Tibial artery (tissue), 4 donors: ENCODE results near the gene PRKCG.

Experiments
- DNase-seq, 2 donors: peaks; one replicate each; pipeline ENCODE4 v3.0.0-alpha.2; 2019
- H3K27ac ChIP-seq, 2 donors: fragments of 200-600 bp; sonication (generic) in 1 of 2; 1 replicate in 1 of 2; 2 replicates in 1 of 2; pipeline ENCODE4 v1.5.1; 2018 to 2019; ENCODE audit warnings: mild to moderate bottlenecking in 1 of 2
- H3K27me3 ChIP-seq, 2 donors: fragments of 200-600 bp; sonication (generic) in 1 of 2; one replicate each; pipeline versions ENCODE4 v1.5.1 to v1.6.0; 2016 to 2019
- H3K36me3 ChIP-seq, 3 donors: fragments of 200-600 bp; sonication (generic) in 2 of 3; one replicate each; pipeline ENCODE4 v1.5.1; 2016 to 2019; ENCODE audit warnings: mild to moderate bottlenecking in 2 of 3
- H3K4me1 ChIP-seq, 4 donors: fragments of 200-600 bp; sonication (generic) in 2 of 4; 1 replicate in 3 of 4; 2 replicates in 1 of 4; pipeline ENCODE4 v1.5.1; 2016 to 2019
- H3K4me3 ChIP-seq, 2 donors: fragments of 200-600 bp; sonication (generic) in 1 of 2; 1 replicate in 1 of 2; 2 replicates in 1 of 2; pipeline ENCODE4 v1.5.1; 2018 to 2019; ENCODE audit warnings: mild to moderate bottlenecking in 2 of 2
- H3K9me3 ChIP-seq, 3 donors: fragments of 200-600 bp; sonication (generic) in 1 of 3; one replicate each; pipeline ENCODE4 v1.5.1; 2016 to 2019
- intact Hi-C: fragments of 100-400 bp; cut with DNase I; formaldehyde crosslinking; loops from one replicate; pipeline ENCODE4 v1.15.0; 2023; ENCODE audit warnings: low total_unique reads
- TF ChIP-seq, protein P1 (sequence below), 2 experiments: fragments of 200-600 bp in 1 of 2; fragments of 450-650 bp in 1 of 2; IDR thresholded peaks; one replicate each; pipeline ENCODE4 v1.5.1; 2017 to 2019; ENCODE audit warnings: antibody characterized with exemption in 2 of 2, mild to moderate bottlenecking in 1 of 2, moderate library complexity in 1 of 2

Gene PRKCG

DNA sequence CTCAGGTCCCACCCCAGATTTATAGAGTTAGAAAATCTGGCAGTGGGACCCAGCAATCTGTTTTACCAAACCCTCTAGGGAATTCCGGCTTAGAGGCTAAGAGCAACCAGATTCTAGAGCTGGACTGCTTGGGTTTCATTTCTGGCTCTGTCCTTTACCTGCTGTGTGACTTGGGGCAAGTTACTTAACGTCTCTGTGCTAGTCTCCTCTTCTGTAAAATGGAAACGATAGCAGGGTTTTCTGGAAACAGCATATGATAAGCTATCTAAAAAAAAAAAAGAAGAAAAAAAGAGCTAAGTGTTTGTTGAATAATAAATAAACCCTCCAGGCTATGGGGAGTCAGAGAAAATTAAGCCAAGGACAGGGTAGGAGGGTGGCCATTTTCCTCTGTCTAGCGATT, 15.5 kb downstream of the PRKCG start:
- Histone ChIP-seq H3K9me3 (no peaks in the 10 kb centered on the region), H3K4me3 (no peak overlapping the region), H3K36me3 (no peaks in the 10 kb centered on the region), H3K4me1 (no peaks in the 10 kb centered on the region), H3K27me3 (peaks cover 0 to 74% of the 10 kb centered on the region in 2 donors), H3K27ac (no peak overlapping the region)
- no peak for DNase-seq
- intact Hi-C loops, result no loop called here
- TF ChIP-seq, protein P1, sequence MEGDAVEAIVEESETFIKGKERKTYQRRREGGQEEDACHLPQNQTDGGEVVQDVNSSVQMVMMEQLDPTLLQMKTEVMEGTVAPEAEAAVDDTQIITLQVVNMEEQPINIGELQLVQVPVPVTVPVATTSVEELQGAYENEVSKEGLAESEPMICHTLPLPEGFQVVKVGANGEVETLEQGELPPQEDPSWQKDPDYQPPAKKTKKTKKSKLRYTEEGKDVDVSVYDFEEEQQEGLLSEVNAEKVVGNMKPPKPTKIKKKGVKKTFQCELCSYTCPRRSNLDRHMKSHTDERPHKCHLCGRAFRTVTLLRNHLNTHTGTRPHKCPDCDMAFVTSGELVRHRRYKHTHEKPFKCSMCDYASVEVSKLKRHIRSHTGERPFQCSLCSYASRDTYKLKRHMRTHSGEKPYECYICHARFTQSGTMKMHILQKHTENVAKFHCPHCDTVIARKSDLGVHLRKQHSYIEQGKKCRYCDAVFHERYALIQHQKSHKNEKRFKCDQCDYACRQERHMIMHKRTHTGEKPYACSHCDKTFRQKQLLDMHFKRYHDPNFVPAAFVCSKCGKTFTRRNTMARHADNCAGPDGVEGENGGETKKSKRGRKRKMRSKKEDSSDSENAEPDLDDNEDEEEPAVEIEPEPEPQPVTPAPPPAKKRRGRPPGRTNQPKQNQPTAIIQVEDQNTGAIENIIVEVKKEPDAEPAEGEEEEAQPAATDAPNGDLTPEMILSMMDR (IDR thresholded peaks at IDR 0.05), result no peak

DNA sequence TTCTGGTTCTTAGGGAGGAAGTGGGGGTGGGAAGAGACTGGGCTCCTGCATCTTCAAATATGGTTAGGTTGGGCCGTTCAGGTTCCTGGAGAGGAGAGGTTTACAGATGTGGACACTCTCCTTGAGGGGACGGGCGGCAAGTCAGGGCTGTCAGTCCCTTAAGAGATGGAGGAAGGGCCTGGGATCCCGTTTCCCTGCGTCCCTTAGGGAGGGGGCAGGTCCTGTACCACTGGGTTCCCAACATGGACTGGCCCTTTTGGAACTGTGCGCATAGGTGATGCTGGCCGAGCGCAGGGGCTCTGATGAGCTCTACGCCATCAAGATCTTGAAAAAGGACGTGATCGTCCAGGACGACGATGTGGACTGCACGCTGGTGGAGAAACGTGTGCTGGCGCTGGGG, 16.2 kb downstream of the PRKCG start:
- no peak overlapping the region for H3K4me3 ChIP-seq
- intact Hi-C loops, result no loop called here
- TF ChIP-seq, protein P1 (IDR thresholded peaks at IDR 0.05), result no peak
- H3K27ac ChIP-seq, result no peak overlapping the region
- DNase-seq, result no peak
- H3K36me3 ChIP-seq, result no peaks in the 10 kb centered on the region
- peaks cover 0 to 70% of the 10 kb centered on the region in 2 donors for H3K27me3 ChIP-seq
- no peaks in the 10 kb centered on the region for H3K4me1 ChIP-seq
- no peaks in the 10 kb centered on the region for H3K9me3 ChIP-seq

DNA sequence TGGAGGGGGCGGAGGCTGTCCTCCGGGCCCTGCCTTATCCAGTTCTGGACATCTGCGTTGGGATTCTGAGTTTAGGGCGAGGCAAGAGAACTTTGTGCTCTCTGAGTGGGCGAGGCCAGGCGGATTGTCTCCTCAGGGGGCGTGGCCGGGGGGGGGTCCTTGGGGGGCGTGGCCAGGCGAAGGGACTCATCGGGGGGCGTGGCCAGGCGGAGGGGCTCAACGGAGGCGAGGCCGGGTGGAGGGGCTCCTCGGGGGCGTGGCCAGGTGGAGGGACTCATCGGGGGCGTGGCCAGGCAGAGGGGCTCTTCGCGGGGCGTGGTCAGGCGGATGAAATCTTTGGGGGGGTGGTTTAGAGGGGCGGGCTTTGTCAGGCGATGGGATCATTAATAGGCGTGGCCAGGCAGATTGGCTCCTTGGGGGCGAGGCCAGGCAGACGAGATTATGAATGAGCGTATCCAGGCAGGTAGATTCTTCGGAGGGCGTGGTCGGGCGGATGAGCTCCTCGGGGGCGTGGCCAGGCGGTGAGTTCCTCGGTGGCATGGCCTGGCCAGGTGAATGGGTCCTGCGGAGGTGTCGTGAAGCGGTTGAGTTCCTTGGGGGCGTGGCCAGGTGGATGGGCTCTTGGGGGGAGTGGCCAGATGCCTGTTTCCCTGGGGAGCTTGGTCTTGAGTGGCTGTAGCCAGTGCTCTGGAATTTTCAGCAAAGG, 16.8 kb downstream of the PRKCG start:
- TF ChIP-seq, protein P1 (IDR thresholded peaks at IDR 0.05), result no peak
- Histone ChIP-seq H3K27ac (no peak overlapping the region), H3K9me3 (no peaks in the 10 kb centered on the region), H3K4me1 (no peaks in the 10 kb centered on the region), H3K4me3 (no peak overlapping the region), H3K36me3 (no peaks in the 10 kb centered on the region), H3K27me3 (peaks cover 0 to 73% of the 10 kb centered on the region in 2 donors)
- intact Hi-C loops, result no loop called here
- no peak for DNase-seq

DNA sequence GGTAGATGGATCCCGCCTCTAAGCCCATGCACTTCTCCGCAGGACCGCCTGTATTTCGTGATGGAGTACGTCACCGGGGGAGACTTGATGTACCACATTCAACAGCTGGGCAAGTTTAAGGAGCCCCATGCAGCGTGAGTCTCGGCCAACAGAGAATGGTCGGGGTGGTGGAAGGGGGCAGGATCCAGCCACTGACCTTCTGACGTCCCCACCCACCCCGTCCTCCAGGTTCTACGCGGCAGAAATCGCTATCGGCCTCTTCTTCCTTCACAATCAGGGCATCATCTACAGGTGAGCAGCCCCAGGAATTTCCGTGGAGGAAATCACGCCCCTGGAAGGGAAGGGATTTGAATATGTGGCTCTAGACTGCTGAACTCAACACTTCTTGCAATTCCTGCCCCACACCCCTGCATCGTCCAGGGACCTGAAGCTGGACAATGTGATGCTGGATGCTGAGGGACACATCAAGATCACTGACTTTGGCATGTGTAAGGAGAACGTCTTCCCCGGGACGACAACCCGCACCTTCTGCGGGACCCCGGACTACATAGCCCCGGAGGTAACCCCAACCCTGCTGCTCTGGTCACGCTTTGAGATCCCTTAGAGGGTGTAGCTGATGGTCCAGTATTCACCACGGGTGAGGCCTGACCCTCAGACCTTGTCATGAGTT, 18.3 kb downstream of the PRKCG start:
- Histone ChIP-seq H3K27ac (no peak overlapping the region), H3K36me3 (no peaks in the 10 kb centered on the region), H3K4me3 (no peak overlapping the region), H3K9me3 (no peaks in the 10 kb centered on the region), H3K27me3 (peaks cover 0 to 73% of the 10 kb centered on the region in 2 donors), H3K4me1 (no peaks in the 10 kb centered on the region)
- TF ChIP-seq, protein P1 (IDR thresholded peaks at IDR 0.05), result no peak
- intact Hi-C loops, result no loop called here
- DNase-seq, result no peak

DNA sequence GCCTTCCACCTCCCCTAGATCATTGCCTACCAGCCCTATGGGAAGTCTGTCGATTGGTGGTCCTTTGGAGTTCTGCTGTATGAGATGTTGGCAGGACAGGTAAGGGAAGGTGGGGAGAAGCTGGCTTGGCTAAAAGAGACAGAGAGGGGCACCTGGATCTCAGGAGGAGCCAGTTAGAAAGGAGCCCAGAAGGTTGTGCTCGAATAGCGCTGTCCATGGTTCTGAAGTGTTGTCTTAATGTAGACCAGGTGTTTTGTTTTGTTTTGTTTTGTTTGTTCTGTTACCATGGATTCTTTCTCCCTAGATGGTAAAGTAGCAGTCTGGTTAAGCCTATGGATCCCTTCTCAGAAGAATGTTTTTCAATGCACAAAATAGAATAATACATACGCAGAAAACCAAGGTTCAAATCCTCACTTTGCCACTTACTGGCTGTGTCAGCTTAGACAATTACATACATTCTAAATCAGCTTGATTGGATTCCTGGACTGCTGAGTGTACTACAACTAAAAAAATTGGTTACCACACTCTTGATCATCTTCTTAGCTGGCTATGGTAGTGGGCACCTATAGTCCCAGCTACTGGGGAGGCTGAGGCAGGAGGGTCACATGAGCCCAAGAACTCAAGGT, 21.2 kb downstream of the PRKCG start:
- peaks cover 0 to 76% of the 10 kb centered on the region in 2 donors for H3K27me3 ChIP-seq
- DNase-seq, result no peak
- intact Hi-C loops, result no loop called here

More for the DNA sequence above, 21.2 kb downstream of the PRKCG start:
- TF ChIP-seq, protein P1 (IDR thresholded peaks at IDR 0.05), result no peak
- H3K4me1 ChIP-seq, result peaks cover 0 to 14% (median 8%) of the 10 kb centered on the region in 4 donors
- no peaks in the 10 kb centered on the region for H3K36me3 ChIP-seq
- no peaks in the 10 kb centered on the region for H3K9me3 ChIP-seq
- H3K4me3 ChIP-seq, result no peak overlapping the region
- H3K27ac ChIP-seq, result no peak overlapping the region
